Measurements from ENCODE around the gene LGALS7.
"Not testable (repeated sequence)": the region's sequence is repeated elsewhere in the genome, so short reads cannot be mapped to it uniquely, and the experiment has no call there.

Gene LGALS7

DNA sequence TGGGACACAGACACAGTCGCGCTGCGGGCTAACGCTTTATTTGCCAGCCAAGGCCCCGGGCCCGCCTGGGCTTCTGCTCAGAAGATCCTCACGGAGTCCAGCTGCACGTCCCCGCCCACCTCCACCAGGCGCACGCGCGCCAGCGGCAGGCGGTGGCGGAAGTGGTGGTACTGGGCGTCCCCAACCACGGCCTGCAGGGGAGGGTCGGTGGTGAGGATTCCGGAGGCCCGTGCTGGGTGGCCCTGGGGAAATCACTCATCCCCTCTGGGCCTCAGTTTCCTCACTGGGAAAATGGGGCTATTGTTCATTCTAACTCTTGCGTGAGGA is 2.4 kb downstream of the LGALS7 start:
- not testable (repeated sequence) for DNase-seq (ENCODE audit: low spot score)

DNA sequence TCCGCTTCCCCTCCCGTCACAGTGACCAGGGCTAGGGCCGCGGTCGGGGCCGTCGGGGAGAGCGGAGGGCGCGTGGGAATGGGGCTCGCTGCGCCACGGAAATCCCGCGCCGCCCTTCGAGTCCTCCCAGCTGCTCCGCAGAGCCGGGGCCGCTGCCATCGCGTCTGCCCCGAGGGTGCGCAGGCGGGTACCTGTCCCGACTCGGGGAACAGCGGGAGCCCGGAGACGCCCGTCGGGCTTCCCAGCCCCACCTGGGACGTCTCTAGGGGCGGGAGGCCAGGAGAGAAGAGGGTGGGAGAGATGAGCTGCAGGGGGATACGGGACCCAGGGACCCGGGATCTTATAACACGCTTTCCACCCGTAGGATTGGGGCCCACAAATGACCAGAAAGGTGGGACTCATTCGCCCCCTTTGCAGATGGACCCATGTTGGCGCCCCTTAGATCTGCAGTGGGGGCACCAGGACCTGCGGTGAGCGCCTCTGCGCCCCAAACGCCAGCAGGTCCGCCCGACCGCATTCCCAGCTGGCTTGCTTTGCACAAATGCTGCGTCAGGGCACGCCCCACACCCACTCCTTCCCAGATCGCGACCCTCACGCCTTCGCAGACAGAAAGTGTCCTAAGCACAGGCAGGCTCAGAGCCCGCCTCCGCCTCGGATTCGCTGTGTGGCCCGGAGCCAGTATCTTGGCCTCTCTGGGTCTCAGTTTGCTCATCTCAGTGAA is 2.9 kb downstream of the LGALS7 start:
- DNase-seq (ENCODE audit: low spot score): not testable (repeated sequence)

DNA sequence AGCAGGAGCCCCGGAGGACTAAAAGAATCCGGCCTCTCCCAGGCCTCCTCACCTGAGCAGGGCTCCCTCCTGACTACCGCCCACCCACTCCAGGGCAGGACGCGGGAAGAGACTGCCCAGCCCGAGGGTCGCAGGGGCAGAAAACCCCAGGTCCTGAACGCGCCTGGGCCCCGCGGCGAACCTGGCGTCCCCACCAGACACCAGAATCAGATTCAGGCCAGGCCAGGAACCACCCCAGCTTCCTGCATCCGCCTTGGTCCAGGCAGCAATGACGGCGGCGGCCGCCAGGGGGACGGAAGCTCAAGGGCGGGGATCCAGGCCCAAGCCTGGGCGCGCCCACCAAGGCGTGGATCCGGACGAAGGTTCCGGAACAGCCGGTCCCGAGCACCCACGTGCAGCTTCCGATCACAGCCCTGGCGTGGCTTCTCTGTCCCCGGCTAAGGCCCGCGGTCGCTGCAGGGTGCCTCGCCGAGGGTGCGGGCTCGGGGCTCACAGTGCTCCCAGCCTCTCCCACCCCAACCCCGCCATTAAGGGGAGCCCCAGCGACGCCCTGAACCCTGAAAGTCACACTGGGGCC is 3.6 kb downstream of the LGALS7 start:
- DNase-seq (ENCODE audit: low spot score): peak; percentile 70

DNA sequence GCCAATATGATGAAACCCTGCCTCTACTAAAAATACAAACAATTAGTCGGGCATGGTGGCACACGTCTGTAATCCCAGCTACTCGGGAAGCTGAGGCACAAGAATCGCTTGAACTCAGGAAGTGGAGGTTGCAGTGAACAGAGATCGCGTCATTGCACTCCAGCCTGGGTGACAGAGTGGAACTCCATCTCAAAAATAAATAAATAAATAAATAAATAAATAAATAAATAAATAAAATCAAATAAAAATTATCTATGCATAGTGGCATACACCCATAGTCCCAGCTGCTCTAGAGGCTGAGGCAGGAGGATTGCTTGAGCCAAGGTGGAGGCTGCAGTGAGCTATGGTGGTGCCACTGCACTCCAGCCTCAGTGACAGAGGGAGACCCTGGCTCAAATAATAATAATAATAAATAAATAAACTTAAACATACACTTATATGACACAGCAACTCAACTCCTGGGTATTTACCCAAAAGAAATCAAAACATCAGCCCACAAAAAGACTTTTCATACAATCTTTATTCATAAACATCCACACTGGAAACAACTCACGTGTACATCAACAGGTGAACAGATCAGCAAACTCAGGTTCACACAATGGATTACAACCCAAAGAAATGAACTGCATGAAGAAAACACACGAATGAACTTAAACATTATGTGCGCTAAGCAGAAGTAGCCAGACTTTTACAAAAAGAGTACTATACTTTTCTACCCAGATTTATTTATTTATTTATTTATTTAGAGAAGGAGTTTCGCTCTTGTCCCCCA is 6.9 kb downstream of the LGALS7 start:
- DNase-seq (ENCODE audit: low spot score): no peak

DNA sequence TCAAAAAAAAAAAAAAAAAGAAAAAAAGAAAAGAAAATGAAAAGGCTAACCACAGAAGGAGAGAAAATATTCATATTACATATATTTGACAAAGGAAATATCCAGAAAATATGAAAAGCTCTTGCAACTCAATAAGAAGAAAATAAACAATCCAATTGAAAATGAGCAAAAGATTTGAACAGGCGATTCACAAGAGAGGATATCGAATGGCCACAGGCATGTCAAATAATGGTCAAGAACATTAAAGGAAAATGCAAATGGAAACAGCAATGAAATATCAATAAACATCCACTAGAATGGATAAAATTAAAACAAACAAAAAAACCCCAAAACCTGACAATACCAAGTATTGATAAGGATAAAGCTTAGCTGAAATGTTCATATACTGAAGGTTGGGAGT is 8.1 kb downstream of the LGALS7 start:
- no peak for DNase-seq (ENCODE audit: low spot score)

DNA sequence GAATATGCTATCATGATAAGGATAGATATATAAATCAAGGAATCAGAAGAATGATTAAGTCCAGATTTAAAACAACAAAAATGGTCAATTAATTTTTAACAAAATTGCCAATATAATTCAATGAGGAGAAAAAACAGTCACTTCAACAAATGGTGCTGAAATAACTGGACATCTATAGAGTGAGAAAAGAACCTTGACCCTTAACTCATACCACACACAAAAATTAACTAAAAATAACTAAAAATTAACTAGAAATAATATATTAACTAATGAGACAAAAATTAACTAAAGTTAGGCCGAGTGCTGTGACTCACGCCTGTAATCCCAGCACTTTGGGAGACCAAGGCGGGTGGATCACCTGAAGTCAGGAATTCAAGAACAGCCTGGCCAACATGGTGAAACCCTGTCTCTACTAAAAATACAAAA is 9.5 kb downstream of the LGALS7 start:
- DNase-seq (ENCODE audit: low spot score): no peak

DNA sequence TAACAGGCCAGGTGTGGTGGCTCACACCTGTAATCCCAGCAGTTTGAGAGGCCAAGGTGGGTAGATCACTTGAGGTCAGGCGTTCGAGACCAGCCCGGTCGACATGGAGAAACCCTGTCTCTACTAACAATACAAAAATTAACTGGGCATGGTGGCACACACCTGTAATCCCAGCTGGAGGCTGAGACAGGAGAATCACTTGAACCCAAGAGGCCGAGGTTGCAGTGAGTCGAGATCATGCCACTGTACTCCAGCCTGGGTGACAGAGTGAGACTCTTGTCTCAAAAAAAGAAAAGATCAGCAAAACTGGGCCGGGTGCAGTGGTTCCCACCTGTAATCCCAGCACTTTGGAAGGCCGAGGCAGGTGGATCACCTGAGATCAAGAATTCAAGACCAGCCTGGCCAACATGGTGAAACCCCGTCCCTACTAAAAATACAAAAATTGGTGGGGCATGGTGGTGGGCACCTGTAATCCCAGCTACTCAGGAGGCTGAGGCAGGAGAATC is 11.4 kb downstream of the LGALS7 start:
- not testable (repeated sequence) for DNase-seq (ENCODE audit: low spot score)

DNA sequence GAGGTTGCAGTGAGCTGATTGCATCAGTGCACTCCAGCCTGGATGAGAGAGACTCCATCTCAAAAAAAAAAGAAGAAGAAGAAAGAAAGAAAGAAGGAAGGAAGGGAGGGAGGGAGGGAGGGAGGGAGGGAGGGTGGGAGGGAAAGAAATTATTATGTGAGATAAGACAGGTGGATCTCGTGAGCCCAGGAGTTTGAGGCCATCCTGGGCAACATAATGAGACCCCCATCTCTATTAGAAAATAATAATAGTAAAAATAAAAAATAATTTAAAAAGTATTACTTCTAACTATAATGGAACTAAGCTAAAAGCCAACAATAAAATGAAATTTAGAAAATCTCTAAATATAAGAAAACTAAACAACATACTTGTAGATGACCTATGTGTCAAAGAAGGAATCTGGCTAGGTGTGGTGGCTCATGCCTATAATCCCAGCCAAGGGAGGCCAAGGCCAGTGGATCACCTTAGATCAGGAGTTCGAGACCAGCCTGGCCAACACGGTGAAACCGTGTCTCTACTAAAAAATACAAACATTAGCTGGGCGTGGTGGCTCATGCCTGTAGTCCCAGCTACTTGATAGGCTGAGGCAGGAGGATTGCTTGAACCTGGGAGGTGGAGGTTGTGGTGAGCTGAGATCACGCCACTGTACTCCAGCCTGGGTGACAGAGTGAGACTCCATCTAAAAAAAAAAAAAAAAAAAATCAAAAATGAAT is 12.4 kb downstream of the LGALS7 start:
- not testable (repeated sequence) for DNase-seq (ENCODE audit: low spot score)

DNA sequence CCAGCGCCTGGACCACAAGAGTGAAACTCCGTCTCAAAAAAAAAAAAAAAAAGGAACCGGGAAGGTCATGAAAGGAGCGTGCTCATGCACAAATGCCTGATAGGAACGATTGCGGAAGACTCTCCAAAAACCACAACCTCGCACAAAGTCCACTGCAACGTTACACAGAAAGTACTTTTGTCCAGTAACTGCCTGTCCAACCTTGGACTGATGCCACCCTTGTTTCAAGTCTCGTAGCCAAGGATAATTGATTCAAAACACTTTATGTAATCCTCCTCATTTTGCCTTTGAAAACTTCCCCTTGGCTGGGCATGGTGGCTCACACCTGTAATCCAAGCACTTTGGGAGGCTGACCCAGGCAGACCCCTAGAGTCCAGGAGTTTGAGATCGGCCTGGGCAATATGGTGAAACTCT is 13.7 kb downstream of the LGALS7 start:
- DNase-seq (ENCODE audit: low spot score): no peak

DNA sequence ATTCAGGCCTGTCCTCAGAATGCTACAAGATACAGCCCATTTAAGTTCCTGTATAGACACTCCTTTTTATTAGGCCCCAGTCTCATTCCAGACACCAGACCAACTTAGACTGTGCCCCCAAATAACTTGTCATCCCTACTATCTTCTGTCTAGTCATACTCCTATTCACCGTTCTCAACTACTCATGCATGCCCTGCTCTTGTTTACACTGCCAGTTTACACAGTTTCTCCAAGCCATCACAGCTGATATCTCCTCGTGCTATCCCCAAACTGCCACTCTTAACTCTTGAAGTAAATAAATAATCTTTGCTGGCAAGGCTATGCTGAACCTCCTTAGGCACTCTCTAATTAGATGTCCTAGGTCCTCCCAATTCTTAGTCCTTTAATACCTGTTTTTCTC is 19.1 kb downstream of the LGALS7 start:
- DNase-seq (ENCODE audit: low spot score): not testable (repeated sequence)

DNA sequence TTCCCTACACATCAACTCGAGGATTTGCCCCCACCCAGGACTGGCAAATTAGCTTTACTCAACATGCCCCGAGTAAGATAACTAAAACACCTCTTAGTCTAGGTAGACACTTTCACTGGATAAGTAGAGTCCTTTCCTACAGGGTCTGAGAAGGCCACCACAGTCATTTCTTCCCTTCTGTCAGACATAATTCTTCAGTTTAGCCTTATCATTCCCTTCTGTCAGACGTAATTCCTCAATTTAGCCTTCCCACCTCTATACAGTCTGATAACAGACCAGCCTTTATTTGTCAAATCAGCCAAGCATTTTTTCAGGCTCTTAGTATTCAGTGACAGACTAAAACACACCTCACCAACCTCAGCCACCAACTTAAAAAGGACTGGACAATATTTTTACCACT is 19.5 kb downstream of the LGALS7 start:
- DNase-seq (ENCODE audit: low spot score): not testable (repeated sequence)

DNA sequence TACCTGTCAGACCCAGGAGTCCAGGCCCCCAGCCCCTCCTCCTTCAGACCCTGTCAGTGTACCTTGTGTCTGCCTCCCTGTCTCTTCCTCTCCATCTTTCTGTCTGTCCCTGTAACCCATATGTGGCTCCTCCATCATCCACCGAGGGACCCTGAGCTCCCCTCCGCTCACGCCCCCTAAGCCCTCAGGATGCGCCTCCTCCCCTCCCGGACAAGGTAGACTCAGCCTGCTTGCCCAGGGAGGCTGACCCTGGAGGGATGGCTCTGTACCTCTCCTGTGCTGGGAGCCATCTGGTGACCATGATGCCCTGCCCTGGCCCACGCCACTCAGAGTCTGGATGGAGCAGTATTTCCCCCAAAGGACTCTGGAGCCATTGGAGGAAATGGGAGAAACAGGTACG is 28.0 kb downstream of the LGALS7 start:
- no peak for DNase-seq (ENCODE audit: low spot score)

DNA sequence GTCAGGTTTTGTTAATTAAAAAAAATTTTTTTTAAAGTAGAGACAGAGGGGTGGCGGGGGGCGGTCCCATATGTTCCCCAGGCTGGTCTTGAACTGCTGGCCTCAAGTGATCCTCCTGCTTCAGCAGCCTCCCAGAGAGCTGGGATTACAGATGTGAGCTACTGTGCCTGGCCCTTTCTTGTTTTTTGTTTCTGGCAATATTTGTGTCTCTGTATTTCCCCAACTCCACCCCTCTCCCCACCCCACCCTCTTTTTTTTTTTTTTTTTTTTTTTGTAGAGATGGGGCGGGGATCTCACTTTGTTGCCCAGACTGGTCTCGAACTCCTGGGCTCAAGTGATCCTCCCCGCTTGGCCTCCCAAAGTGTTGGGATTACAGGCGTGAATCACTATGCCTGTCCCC is 28.4 kb downstream of the LGALS7 start:
- DNase-seq (ENCODE audit: low spot score): no peak

DNA sequence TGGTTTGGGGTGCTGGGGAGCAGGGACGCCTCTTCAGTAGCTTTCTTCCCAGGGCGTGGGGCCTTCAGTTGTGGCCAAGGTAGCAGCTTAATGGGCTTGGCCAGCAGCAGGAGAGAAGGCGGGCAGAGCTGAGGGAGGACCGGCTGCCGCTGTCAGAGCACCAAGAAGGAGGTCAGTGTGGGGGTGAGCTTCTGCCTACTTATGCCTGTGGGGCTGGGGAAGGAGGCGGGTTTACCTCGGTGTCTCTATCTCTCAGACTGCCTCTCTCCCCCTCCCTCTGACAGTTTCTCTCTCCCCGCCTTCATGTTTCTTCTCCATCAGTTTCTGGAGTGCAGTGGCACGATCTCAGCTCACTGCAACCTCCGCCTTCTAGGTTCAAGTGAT is 29.0 kb downstream of the LGALS7 start, which contains the start of gene CAPN12:
Gene CAPN12, minus strand, starts transcription at position 177 of the 384 bp plus-strand sequence. CDS start 309 bp downstream, outside the sequence.
- no peak for DNase-seq (ENCODE audit: low spot score)

DNA sequence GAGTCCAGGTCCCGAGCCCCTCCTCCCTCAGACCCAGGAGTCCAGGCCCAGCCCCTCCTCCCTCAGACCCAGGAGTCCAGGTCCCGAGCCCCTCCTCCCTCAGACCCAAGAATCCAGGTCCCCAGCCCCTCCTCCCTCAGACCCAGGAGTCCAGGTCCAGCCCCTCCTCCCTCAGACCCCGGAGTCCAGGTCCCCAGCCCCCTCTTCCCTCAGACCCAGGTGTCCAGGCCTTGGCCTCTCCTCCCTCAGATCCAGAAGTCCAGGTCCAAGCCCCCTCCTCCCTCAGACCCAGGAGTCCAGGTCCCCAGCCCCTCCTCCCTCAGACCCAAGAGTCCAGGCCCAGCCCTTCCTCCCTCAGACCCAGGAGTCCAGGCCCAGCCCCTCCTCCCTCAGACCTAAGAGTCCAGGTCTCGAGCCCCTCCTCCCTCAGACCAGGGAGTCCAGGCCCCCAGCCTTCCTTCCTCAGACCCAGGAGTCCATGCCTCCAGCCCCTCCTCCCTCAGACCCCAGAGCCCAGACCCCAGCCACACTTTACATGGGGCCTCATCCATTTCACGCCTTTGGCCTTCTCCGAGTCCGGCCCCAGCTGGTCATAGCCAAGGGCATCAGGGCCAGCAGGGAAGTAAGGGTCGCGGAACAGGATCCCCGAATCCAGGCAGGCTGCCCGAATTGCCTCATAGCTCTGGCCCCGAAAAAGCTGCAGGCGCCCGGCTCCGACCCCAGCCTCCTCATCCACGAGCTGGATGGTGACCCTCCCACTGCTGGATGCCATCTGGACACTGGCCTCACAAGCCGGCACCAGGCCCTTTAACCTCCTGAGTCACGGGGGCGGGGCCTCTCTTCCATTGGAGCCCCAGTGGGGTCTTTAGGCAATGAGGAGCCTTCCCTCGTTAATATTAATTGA is 29.7 kb downstream of the LGALS7 start:
- peak; percentile 5 for DNase-seq (ENCODE audit: low spot score)

DNA sequence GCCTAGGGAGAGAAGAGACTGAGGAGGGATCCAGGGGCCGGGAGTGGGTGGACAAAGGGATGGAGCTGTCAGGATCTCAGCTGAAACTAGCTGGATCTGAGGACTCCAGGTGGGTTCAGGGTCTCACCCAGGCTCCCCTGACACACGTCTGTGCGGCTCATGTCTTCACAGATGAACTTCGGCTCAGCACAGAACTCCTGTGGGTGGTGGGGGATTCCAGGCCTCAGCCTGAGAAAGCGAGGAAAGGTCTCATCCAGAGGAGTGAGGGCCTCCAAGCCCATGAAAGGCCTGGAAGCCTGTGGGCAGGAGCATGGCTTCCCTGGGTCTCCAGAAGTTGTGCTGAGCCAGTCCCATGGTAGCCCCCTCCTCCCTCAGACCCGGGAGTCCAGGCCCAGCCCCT is 30.4 kb downstream of the LGALS7 start:
- DNase-seq (ENCODE audit: low spot score): peak; percentile 10

DNA sequence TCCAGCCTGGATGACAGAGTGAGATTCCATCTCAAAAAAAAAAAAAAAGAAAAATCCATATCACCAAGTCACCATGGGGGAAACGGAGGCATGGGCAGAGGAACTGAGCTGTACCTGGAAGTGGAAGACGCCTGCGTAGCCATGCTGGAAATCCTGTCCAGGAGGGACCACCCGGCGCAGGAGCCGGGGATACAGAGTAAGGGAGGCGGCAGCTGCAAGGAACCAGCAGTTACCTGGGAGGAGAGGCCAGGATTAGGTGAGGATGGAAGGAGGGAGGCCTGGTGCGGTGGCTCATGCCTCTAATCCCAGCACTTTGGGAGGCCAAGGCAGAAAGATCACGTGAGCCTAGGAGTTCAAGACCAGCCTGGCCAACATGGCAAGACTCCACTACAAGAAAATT is 31.0 kb downstream of the LGALS7 start:
- DNase-seq (ENCODE audit: low spot score): no peak

DNA sequence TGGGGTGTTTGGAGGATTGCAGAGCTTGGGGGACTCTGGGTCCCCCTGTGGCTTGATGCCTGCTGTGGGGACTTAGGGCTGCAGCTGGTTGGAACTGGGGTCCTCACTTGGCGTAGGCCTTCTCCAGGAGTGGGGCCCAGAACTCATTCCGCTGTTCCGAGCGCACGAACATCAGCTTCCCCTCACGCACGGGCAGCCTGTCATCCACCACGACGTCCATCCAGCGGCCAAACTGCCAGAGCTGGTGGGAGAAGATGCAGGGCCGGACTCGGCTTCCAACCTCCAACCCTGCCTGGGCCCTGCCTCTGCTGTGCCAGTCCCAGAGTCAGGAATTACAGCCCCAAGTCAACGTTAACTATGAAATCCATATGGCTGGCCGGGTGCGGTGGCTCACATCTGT is 31.6 kb downstream of the LGALS7 start:
- no peak for DNase-seq (ENCODE audit: low spot score)

DNA sequence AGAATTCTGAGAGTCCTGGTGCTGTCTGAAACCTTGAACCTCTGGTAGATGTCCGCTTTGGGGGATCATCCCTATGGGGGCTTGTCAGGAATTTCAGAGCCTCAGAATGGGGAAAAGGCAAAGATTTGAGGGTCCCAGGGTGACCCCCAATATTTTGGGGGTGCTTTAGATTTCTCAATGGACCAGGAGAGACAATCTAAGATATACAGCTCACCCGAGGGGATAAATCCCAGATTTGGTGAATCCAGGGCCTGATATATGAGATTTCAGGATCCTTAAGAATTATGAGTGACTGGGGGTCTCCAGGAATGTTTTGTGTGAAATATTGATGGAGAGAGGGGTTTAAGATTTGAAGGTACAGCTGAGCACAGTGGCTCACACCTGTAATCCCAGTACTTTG is 32.4 kb downstream of the LGALS7 start:
- no peak for DNase-seq (ENCODE audit: low spot score)

DNA sequence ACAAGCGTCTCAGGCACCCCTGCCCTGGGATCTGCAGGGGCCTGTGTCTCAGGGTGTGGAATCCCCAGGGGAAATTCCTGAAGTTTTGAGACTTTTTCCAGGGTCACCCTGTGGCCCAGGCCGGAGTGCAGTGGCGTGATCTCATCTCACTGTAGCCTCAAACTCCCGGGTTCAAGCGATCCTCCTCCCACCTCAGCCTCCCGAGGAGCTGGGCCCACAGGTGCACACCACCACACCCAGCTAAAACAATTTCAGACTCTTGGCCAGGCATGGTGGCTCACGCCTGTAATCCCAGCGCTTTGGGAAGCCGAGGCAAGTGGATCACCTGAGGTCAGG is 33.1 kb downstream of the LGALS7 start:
- DNase-seq (ENCODE audit: low spot score): no peak

DNA sequence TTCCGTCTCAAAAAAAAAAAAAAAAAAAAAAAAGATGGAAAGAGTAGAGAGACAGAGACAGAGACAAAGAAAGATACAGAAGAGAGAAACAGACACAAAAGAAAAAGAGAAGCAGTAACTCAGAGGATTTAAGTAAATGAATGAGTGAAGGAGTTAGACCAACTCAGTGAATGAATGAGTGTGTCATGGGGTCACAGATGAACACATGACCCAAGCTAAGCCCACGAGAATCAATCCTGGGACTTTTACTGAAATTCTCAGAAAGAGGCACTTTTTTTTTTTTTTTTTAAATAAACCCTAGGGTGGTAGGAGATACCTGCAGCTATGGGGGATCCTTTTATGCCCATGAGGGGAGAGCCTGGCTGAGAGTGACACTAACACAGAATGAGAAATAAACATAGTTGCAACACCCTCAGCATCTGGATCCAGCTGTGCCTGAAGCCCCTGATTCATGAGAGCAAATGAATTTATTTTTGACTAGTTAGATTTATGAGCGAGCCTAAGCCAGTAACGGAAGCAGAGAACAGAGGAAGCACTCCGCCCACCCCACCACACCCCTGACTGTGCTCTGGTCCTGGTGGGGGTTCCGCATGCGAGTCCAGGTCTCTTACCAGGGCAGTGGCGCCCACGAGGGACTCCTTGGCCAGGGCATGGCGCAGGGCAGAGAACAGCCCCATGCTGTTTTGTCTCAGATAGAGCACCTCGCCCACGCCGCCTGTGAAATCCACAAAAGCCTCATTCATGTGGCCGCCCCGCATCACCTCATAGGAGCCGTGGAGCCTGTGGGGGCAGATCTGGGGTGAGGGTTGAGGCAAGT is 33.7 kb downstream of the LGALS7 start:
- DNase-seq (ENCODE audit: low spot score): no peak

All from hepatic stellate cell (primary cell).